GM20000 (cell line): ENCODE results near the gene ASPSCR1.
A peak's percentile ranks its signal among the peaks of the same experiment; 100 is the strongest.

Experiments used
- DNase-seq: peaks from one replicate; pipeline ENCODE4 v3.0.0; 2012; ENCODE audit warnings: low spot score
- TF ChIP-seq, protein P1 (sequence below): IDR thresholded peaks from 2 replicates; pipeline ENCODE4 v1.5.1; 2012; ENCODE audit warnings: mild to moderate bottlenecking, control low read depth; ENCODE audit errors: extremely low read depth, missing control alignments

The ASPSCR1 gene, protein sequence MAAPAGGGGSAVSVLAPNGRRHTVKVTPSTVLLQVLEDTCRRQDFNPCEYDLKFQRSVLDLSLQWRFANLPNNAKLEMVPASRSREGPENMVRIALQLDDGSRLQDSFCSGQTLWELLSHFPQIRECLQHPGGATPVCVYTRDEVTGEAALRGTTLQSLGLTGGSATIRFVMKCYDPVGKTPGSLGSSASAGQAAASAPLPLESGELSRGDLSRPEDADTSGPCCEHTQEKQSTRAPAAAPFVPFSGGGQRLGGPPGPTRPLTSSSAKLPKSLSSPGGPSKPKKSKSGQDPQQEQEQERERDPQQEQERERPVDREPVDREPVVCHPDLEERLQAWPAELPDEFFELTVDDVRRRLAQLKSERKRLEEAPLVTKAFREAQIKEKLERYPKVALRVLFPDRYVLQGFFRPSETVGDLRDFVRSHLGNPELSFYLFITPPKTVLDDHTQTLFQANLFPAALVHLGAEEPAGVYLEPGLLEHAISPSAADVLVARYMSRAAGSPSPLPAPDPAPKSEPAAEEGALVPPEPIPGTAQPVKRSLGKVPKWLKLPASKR

DNA sequence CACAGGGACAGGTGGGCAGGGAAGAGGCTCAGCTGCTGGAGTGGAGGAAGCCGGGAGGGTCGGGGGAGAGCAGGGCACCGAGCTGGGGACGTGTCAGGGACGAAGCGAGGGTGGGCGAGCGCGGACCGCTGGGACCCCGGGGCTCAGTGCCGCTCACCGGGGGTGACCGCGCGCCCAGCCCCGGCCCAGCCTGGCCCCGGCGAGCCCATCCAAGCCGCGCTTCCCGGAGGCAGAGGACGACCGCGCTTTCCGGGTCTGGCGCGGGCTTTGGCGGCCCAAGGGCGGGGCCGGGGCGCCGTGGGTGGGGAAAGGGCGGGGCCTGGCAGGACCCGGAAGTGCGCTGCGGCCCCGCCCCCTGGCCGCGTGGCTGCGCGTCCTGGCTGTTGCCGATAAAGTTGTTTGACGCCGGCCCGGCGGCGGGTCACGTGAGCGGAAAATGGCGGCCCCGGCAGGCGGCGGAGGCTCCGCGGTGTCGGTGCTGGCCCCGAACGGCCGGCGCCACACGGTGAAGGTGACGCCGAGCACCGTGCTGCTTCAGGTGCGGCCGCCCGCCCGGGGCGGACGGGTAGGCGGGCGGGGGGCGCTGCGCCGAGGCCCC, at the start of gene ASPSCR1:
Gene ASPSCR1, plus strand, starts transcription at position 419 of the 598 bp plus-strand sequence. Its CDS starts 18 bp downstream, at position 437.
- peak; percentile 98 for DNase-seq
- TF ChIP-seq, protein P1, sequence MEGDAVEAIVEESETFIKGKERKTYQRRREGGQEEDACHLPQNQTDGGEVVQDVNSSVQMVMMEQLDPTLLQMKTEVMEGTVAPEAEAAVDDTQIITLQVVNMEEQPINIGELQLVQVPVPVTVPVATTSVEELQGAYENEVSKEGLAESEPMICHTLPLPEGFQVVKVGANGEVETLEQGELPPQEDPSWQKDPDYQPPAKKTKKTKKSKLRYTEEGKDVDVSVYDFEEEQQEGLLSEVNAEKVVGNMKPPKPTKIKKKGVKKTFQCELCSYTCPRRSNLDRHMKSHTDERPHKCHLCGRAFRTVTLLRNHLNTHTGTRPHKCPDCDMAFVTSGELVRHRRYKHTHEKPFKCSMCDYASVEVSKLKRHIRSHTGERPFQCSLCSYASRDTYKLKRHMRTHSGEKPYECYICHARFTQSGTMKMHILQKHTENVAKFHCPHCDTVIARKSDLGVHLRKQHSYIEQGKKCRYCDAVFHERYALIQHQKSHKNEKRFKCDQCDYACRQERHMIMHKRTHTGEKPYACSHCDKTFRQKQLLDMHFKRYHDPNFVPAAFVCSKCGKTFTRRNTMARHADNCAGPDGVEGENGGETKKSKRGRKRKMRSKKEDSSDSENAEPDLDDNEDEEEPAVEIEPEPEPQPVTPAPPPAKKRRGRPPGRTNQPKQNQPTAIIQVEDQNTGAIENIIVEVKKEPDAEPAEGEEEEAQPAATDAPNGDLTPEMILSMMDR, result no peak

DNA sequence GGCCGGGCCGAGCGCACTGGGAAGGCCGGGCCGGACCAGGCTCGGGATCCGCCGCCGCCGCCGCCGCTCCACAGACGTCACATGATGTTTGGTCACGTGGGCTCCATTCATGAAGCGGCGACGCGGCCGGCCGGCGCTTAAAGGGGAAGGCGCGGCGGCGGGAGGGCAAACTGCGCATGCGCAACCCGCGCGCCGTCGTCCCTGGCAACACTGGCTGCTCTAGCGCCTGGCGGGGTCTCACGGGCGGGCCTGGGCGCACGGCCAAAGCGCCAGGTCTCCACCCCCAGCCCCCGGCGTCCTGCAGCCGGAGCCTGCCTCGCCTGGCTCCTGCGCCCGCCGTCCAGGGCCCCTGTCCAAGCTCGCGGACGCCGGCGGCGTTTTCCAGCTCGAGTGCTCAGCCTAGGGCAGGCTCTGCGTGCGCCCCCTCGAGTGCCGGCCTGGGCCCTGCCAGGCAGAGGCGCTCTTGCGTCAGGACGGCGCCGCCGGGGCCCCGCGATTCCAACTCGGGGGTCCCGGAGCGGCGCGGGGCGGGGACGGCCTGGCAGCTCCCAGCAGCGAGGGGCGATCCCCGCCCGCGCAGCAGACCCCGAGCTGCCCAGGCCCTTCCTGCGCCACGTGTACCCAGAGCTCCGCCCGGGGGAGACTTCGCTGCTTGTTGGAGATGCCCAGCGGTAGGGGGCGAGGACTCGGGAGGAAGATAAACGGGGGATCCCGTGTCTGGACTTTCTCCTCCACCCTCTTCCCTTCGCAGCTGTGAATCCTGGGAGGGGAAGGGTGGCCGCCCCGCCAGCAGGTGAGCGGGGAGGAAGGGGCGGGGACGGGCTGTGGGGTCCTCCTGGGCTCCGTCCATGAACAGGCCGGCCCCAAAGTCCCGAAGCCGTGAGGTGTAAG, 49.5 kb upstream of the ASPSCR1 start, which contains the start of gene MAFG:
Gene MAFG, minus strand, starts transcription at position 83 of the 891 bp plus-strand sequence. CDS start 4,550 bp downstream, outside the sequence.
- DNase-seq, result peak; percentile 100
- TF ChIP-seq, protein P1, result peak; percentile 72

DNA sequence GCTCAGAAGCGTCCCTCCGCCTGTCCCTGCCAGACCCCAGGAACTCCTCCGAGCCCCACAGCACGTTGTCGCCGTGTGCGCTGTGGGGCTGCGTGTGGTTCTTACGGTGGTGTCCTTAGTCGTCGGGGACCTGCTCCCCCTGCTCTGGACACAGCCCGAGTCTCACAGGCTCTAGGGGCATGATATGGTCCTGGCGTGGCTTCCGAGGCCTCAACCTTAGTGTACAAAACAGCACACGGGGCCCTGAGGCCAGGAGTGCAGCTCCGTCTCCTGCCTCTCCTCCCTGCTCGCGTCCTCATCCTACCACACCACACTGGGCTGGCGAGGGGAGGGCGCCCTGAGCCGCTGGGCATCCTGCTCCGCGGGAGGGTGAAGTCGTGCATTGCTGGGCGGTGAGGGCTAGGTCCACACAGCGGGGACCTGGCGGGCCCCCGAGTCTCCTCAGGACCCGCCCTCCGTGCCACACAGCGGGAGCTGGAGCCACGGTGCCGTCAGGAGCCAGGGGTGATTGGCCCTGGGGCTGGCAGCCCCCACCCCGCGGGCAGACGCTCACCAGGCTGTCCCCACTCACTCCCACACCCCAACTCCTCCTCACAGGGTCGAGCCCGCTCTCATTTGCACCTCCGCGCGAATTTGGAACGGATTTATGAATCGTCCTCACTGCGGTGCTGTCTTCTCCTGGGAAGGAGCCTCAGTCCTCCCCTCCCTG, 48.7 kb upstream of the ASPSCR1 start:
- TF ChIP-seq, protein P1, result no peak
- DNase-seq, result peak; percentile 55

DNA sequence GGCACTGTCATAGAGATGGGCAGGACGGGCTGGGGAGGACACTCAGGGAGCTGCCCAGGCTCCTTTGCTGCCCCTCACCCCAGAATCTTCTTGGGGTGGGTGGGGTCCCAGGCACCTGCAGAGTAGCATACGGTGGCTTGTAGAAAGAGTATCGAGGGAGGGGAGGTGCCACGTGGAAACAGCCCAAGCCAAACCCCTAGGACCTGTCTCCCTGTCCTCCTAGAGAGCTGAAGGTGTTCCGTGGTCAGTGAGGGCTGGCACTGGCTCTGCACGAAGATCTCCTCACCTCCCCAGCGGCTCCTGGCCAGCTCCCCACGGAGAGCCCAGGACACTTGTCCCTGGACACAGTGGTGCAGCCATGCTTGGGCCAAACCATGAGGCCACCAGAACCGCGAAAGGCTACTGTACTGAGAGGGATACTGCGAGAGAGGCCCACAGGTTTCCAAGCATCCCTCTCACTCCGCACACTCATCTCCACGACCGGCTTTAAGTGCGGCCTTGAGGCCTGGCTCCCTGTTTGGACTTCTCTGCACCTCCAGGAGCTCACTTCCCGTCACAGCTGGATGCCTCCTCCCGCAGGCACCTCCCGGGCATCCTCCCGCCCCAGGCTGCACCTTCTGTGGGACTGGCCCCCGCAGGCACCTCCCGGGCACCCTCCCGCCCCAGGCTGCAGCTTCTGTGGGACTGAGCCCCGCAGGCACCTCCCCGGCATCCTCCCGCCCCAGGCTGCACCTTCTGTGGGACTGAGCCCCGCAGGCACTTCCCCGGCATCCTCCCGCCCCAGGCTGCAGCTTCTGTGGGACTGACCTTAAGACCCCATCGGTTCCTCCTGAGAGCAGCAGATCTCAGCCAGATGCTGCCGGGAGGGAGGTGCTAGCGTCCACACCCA, 47.9 kb upstream of the ASPSCR1 start:
- no peak for DNase-seq
- TF ChIP-seq, protein P1, result no peak

DNA sequence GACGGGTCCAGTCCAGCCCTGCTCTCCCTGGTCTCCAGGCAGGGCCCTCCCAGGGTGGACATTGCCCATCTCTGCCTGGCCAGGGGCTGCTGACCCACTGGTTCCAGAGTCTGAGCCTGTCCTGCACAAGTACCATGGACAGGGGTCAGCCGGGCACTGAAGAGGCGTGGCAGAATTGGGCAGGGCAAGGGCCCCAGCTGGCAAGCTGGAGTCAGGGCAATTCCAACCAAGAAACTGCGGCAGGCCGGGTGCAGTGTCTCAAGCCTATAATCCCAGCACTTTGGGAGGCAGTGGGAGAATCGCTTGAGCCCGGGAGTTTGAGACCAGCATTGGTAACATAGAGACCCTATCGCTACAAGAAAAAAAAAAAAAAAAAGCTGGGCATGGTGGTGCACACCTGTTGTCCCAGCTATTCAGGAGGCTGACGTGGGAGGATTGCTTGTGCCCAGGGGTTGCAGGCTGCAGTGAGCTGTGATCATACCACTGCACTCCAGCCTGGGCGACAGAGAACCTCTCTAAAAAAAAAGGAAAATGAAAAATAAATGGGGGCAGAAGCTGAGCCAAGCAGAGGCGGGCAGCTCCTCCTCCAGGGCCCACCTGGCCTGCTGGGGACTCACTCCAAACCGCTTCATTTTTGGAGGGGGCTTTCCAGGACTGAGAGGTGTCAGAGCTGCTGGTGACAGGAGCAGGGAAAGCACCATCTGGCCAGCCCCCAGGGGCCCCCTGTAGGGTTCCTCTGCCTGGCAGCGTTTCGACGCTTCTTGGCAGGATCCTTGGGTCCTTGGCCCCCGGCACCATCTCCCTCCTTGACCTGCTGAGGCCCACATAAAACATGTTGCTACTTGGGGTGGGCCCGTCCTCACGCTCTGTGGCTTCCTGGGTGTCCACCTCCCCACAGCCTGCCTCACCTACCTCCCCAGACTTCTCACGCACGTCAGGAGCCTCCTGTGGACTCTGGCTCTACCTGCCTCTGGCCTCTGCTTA, 47.0 kb upstream of the ASPSCR1 start:
- TF ChIP-seq, protein P1, result no peak
- DNase-seq, result peak; percentile 58
